ENCODE results near the gene RPS6KA5. TPM values are rescaled to one million over a fixed set of nuclear protein-coding genes. Genes with fewer than 3 reads are reported as not detected.

RPS6KA5 gene
- 9.4 TPM for total RNA-seq
- polyA plus RNA-seq (ENCODE audit: insufficient read depth, low read depth, low replicate concordance): 0.95 TPM
- long read RNA-seq, donor 1: 0 reads
- long read RNA-seq, donor 2: 0 reads
- long read RNA-seq, donor 3, partial matches to known transcripts: 0 of 5 reads
- long read RNA-seq, donor 3, other reads (novel, unspliced or antisense): 5 of 5 reads
- long read RNA-seq, donor 4, partial matches to known transcripts: 8 of 8 reads
- long read RNA-seq, donor 4, other reads (novel, unspliced or antisense): 0 of 8 reads
- long read RNA-seq, donor 5: 0 reads
- long read RNA-seq, donor 6, full-length matches to known transcripts: 1 of 1 reads
- long read RNA-seq, donor 6, partial matches to known transcripts: 0 of 1 reads
- long read RNA-seq, donor 6, other reads (novel, unspliced or antisense): 0 of 1 reads
- long read RNA-seq, donor 7, full-length matches to known transcripts: 9 of 12 reads
- long read RNA-seq, donor 7, partial matches to known transcripts: 2 of 12 reads
- long read RNA-seq, donor 7, other reads (novel, unspliced or antisense): 1 of 12 reads
- long read RNA-seq, donor 8, partial matches to known transcripts: 43 of 43 reads
- long read RNA-seq, donor 8, other reads (novel, unspliced or antisense): 0 of 43 reads
- long read RNA-seq, donor 9: 0 reads
- long read RNA-seq, donor 10, partial matches to known transcripts: 0 of 1 reads
- long read RNA-seq, donor 10, other reads (novel, unspliced or antisense): 0 of 1 reads

DNA sequence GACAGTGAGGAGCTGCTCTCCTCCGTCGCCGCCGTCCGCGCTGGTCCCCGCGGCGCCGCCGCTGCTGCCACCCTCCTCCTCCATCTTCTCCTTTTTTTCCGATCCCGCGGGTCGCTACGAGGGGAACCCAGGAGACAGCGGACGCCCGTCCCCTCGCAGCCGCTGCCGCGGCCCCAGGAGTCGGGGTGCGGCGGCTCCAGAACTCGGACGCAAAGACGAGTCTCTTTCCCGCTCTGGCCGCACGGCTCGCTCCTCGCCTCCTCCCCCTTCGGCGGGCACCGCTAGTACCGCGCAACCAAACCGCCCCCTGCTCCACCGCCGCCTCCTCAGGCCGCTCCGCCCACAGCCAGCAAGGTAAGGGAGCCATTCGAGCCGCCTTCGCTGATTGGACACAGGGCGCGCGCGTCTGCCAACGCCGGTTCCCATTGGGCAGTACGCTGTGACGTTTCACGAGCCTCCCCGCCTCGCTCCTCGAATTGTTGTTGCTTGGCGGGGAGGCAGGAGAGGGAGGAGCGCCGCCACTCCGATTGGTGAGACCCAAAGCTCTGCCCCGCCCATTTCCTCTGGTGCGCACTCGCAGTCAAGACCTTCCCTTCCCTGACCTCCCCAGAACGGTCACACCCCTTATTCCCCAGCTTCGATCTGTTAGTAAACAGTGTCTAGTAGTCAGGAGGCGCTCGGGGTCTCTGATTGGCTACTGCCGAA lies at the start of gene RPS6KA5:
Gene RPS6KA5 (minus strand): TSS at position 291 of the 705 bp plus-strand sequence. CDS start 207 bp downstream, at position 84.
- peak; percentile 100 for DNase-seq
- peak within 1 kb of the TSS; percentile 85 to 86 for H3K27ac ChIP-seq (ENCODE audit: low read depth in 2 of 2, low read length in 2 of 2)
- no peaks in the 10 kb centered on the region for H3K27me3 ChIP-seq (ENCODE audit: control insufficient read depth, insufficient read depth, low read length)
- peak within 1 kb of the TSS; percentile 76 to 83 (median 80) for H3K4me3 ChIP-seq (ENCODE audit: low read length in 3 of 3)
- H3K9me3 ChIP-seq (ENCODE audit: control insufficient read depth in 2 of 3, insufficient read depth in 1 of 3, low read length in 3 of 3): no peaks in the 10 kb centered on the region
- TF ChIP-seq CTCF (IDR thresholded peaks at IDR 0.05; ENCODE audit: borderline replicate concordance, extremely low read depth, insufficient read depth): no peak
- intact Hi-C loops (cut with DNase I): no loop called here
- H3K4me1 ChIP-seq (ENCODE audit: control insufficient read depth in 2 of 3, insufficient read depth in 2 of 3, low read depth in 1 of 3, low read length in 3 of 3): peaks cover 3 to 5% (median 4%) of the 10 kb centered on the region in 3 donors
- no peaks in the 10 kb centered on the region for H3K36me3 ChIP-seq (ENCODE audit: control insufficient read depth in 2 of 3, insufficient read depth in 3 of 3, low read length in 3 of 3)
- peak within 1 kb of the TSS; percentile 52 to 83 (median 67) for H3K9ac ChIP-seq (ENCODE audit: low read length in 3 of 3)
- FAIRE-seq: peak; percentile 99

DNA sequence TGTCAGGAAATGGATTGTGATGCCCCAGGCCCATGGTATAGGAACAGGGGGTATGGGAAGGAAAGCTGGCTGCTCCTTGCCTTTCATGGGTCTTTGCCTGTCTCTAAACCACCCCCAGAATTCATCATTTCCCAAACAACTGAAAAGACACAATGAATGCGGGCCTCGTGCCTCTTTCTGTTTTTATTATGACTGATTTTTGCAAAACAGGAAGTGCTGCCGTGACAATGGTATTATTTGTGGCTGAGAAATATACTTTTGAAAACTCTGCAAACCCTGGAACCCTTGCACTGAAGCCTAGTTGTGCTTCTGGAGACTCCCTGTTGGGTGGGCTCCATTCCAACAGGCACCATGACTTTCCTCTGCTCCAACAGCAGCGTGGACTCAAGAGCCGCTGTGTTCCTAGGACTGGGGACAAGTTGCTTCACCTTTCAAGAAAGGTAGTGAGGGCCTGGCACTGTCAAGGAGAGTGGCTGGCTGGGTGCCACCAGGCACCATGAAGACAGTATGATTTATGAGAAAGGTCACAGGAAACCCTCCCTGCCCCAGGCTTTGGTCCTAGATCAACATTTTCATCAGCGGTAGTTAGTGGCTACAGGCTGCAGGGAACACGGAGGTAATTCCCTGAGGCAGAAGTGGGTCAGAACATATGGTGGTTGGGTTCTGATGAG lies 48.6 kb upstream of the RPS6KA5 start:
- Histone ChIP-seq H3K4me1 (ENCODE audit: control insufficient read depth in 2 of 3, insufficient read depth in 2 of 3, low read depth in 1 of 3, low read length in 3 of 3) (peaks cover 0 to 8% (median 5%) of the 10 kb centered on the region in 3 donors), H3K9me3 (ENCODE audit: control insufficient read depth in 2 of 3, insufficient read depth in 1 of 3, low read length in 3 of 3) (no peaks in the 10 kb centered on the region), H3K27me3 (ENCODE audit: control insufficient read depth, insufficient read depth, low read length) (no peaks in the 10 kb centered on the region), H3K9ac (ENCODE audit: low read length in 3 of 3) (no peak overlapping the region), H3K36me3 (ENCODE audit: control insufficient read depth in 2 of 3, insufficient read depth in 3 of 3, low read length in 3 of 3) (no peaks in the 10 kb centered on the region), H3K27ac (ENCODE audit: low read depth in 2 of 2, low read length in 2 of 2) (peak overlapping the region; percentile 1 to 8), H3K4me3 (ENCODE audit: low read length in 3 of 3) (no peak overlapping the region)
- TF ChIP-seq CTCF (IDR thresholded peaks at IDR 0.05; ENCODE audit: borderline replicate concordance, extremely low read depth, insufficient read depth): no peak
- peak in 2 of 5 donors; percentile 37 to 71 for DNase-seq
- FAIRE-seq: no peak
- intact Hi-C loops (cut with DNase I): no loop called here

DNA sequence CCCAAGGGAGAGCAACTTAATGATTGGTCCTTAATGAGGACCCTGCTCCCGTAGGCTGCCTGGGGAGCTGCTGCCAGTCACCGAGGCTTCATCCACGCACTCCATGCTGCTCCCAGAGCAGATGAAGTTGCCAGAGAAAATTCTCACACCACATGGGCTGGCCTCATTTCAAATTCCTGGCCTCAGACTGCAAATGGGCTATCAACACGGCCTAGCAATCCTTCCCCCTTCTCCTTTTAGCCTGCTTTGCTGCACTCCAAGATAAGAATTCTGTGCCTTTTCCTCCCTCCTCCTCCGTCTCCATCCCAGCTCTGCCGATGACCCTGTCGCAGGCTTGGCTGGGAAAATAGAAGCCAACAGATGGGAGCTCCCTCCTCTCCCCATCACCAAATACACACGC lies 42.7 kb upstream of the RPS6KA5 start:
- no peaks in the 10 kb centered on the region for H3K36me3 ChIP-seq (ENCODE audit: control insufficient read depth in 2 of 3, insufficient read depth in 3 of 3, low read length in 3 of 3)
- H3K4me3 ChIP-seq (ENCODE audit: low read length in 3 of 3): no peak overlapping the region
- H3K27ac ChIP-seq (ENCODE audit: low read depth in 2 of 2, low read length in 2 of 2): no peak overlapping the region
- DNase-seq: no peak
- intact Hi-C loops (cut with DNase I): no loop called here
- H3K27me3 ChIP-seq (ENCODE audit: control insufficient read depth, insufficient read depth, low read length): no peaks in the 10 kb centered on the region
- no peaks in the 10 kb centered on the region for H3K9me3 ChIP-seq (ENCODE audit: control insufficient read depth in 2 of 3, insufficient read depth in 1 of 3, low read length in 3 of 3)
- no peaks in the 10 kb centered on the region for H3K4me1 ChIP-seq (ENCODE audit: control insufficient read depth in 2 of 3, insufficient read depth in 2 of 3, low read depth in 1 of 3, low read length in 3 of 3)
- TF ChIP-seq CTCF (IDR thresholded peaks at IDR 0.05; ENCODE audit: borderline replicate concordance, extremely low read depth, insufficient read depth): no peak
- H3K9ac ChIP-seq (ENCODE audit: low read length in 3 of 3): no peak overlapping the region
- FAIRE-seq: no peak
